HL-60 (cell line): ENCODE results near the gene RBM33.

Experiments
- DNase-seq, 2 experiments: peaks; one replicate each; pipeline ENCODE4 v3.0.0-alpha.2; 2010 to 2020; ENCODE audit warnings: low read depth in 1 of 2, low spot score in 1 of 2
- H3K27ac ChIP-seq: fragments of 250-450 bp; sonication (Bioruptor Pico); replicated peaks from 2 replicates; pipeline ENCODE4 v1.5.1; 2020; ENCODE audit warnings: mild to moderate bottlenecking, moderate library complexity
- H3K27me3 ChIP-seq: fragments of 250-450 bp; sonication (Bioruptor Pico); 2 replicates; pipeline ENCODE4 v1.5.1; 2021; ENCODE audit warnings: mild to moderate bottlenecking, moderate library complexity; ENCODE audit not compliant: insufficient read depth, poor library complexity, severe bottlenecking
- H3K4me3 ChIP-seq: replicated peaks from 2 replicates; pipeline ENCODE4 v1.5.1; 2011; ENCODE audit warnings: mild to moderate bottlenecking, control low read depth, low read length; ENCODE audit not compliant: insufficient read depth
- GABPA ChIP-seq: IDR thresholded peaks from 2 replicates; pipeline ENCODE4 v1.6.1; 2012; ENCODE audit warnings: low read depth
- POLR2AphosphoS5 ChIP-seq: IDR thresholded peaks from 2 replicates; pipeline ENCODE4 v1.6.1; 2012; ENCODE audit warnings: low read depth
- SPI1 ChIP-seq: IDR thresholded peaks from 2 replicates; pipeline ENCODE4 v1.6.1; 2012; ENCODE audit warnings: low read depth, mild to moderate bottlenecking, borderline replicate concordance
- TF ChIP-seq, protein P1 (sequence below): IDR thresholded peaks from 2 replicates; pipeline ENCODE4 v1.6.1; 2012; ENCODE audit warnings: low read depth; ENCODE audit not compliant: insufficient replicate concordance
- TF ChIP-seq, protein P2 (sequence below): IDR thresholded peaks from one replicate; pipeline ENCODE4 v1.5.1; 2011; ENCODE audit warnings: low read length, control low read depth, inconsistent platforms; ENCODE audit not compliant: insufficient read depth

RBM33 gene

DNA sequence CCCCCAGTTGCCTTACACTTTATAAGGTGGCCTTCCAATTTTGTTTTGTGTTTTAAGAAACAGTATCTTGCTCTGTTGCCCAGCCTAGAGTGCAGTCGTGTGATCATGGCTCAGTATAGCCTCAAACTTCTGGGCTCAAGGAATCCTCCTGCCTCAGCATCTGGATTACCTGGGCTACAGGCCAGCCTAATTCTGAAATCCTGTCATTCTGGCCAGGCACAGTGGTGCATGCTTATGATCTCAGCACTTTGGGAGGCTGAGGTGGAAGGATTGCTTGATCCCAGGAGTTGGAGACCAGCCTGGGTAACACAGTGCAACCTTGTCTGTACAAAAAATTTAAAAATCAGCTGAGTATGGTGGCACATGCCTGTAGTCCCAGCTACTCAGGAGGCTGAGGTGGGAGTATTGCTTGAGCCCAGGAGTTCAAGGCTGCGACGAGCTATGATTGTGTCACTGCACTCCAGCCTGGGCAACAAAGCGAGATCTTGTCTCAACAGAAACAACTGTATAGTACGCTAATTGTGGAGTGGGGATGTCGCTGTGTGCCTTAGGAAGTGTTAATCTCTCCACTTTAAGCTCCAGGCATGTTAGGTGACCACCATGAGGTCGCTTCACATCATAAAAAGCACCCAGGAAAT is 24.7 kb upstream of the RBM33 start:
- peaks cover 2% of the 10 kb centered on the region for H3K27me3 ChIP-seq
- H3K27ac ChIP-seq: no peak overlapping the region
- no peak for DNase-seq
- TF ChIP-seq GABPA (no peak), SPI1 (no peak), POLR2AphosphoS5 (no peak)
- TF ChIP-seq, protein P1, sequence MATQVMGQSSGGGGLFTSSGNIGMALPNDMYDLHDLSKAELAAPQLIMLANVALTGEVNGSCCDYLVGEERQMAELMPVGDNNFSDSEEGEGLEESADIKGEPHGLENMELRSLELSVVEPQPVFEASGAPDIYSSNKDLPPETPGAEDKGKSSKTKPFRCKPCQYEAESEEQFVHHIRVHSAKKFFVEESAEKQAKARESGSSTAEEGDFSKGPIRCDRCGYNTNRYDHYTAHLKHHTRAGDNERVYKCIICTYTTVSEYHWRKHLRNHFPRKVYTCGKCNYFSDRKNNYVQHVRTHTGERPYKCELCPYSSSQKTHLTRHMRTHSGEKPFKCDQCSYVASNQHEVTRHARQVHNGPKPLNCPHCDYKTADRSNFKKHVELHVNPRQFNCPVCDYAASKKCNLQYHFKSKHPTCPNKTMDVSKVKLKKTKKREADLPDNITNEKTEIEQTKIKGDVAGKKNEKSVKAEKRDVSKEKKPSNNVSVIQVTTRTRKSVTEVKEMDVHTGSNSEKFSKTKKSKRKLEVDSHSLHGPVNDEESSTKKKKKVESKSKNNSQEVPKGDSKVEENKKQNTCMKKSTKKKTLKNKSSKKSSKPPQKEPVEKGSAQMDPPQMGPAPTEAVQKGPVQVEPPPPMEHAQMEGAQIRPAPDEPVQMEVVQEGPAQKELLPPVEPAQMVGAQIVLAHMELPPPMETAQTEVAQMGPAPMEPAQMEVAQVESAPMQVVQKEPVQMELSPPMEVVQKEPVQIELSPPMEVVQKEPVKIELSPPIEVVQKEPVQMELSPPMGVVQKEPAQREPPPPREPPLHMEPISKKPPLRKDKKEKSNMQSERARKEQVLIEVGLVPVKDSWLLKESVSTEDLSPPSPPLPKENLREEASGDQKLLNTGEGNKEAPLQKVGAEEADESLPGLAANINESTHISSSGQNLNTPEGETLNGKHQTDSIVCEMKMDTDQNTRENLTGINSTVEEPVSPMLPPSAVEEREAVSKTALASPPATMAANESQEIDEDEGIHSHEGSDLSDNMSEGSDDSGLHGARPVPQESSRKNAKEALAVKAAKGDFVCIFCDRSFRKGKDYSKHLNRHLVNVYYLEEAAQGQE: no peak
- TF ChIP-seq, protein P2, sequence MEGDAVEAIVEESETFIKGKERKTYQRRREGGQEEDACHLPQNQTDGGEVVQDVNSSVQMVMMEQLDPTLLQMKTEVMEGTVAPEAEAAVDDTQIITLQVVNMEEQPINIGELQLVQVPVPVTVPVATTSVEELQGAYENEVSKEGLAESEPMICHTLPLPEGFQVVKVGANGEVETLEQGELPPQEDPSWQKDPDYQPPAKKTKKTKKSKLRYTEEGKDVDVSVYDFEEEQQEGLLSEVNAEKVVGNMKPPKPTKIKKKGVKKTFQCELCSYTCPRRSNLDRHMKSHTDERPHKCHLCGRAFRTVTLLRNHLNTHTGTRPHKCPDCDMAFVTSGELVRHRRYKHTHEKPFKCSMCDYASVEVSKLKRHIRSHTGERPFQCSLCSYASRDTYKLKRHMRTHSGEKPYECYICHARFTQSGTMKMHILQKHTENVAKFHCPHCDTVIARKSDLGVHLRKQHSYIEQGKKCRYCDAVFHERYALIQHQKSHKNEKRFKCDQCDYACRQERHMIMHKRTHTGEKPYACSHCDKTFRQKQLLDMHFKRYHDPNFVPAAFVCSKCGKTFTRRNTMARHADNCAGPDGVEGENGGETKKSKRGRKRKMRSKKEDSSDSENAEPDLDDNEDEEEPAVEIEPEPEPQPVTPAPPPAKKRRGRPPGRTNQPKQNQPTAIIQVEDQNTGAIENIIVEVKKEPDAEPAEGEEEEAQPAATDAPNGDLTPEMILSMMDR: no peak
- no peak overlapping the region for H3K4me3 ChIP-seq

DNA sequence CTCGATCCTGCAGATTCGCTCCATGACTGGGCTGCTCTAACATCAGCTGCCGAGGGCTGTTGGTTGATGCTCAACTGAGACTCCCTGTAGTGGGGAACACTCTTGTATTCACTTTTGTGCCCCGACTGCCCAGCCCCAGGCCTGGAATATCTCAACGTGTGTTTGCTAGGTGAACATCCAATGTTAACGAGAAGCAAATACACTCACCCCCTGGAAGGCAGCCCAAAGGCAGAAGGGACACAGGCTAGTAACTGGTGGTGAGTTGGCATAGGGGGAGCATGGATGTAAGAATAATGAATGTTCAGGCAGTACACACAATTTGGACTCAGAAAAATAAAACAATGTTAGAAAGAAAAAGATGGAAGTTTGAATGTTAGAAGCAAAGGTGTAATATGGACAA is 24.0 kb upstream of the RBM33 start:
- TF ChIP-seq, protein P1: no peak
- TF ChIP-seq GABPA (no peak), SPI1 (no peak), POLR2AphosphoS5 (no peak)
- TF ChIP-seq, protein P2: no peak
- H3K27ac ChIP-seq: no peak overlapping the region
- no peak for DNase-seq
- peaks cover 2% of the 10 kb centered on the region for H3K27me3 ChIP-seq
- no peak overlapping the region for H3K4me3 ChIP-seq

DNA sequence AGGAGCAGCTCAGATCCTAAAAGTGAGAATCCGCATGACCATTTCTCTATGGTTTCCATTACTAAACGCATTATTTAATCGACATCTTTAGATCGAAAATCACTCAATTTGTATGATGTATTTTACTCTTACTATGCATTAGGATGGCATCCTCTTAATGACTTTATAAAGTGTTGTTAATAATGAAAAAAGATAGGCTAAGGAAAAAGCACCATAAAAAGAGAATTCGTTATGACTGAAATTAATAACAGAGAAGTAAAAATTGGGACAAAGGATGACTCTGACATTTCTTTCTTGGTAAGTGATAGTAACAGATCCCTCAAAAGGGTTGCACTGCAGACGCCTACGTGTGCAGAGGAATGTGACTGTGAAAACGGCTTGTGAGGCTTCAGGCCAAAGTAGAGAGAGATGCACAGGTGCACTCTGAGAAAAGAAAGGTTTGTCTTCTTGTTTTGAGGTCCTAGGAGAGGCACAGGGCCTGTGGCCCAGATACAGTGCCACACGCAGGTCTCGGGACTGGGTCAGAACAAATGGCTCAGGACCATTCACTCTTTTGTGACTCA is 23.0 kb upstream of the RBM33 start:
- TF ChIP-seq, protein P1: no peak
- TF ChIP-seq POLR2AphosphoS5 (no peak), GABPA (no peak)
- no peak for DNase-seq
- Histone ChIP-seq H3K4me3 (no peak overlapping the region), H3K27me3 (peaks cover 2% of the 10 kb centered on the region), H3K27ac (no peak overlapping the region)
